HG03457 (cell line): ENCODE results near the gene BLTP3B.
"Not testable (repeated sequence)": the region's sequence is repeated elsewhere in the genome, so short reads cannot be mapped to it uniquely, and the experiment has no call there.

Experiments
- ATAC-seq: cut with Tn5 transposase; IDR thresholded peaks from one replicate; pipeline ENCODE4 v1.9.1; 2021; ENCODE audit warnings: moderate number of reproducible peaks; ENCODE audit not compliant: unreplicated experiment

Gene BLTP3B

GRCh38 chr12:100142851-100143559 lies at the start of gene BLTP3B:
Gene BLTP3B (minus strand): TSS chr12:100142874. CDS start chr12:100142635, 239 bp downstream.
- ATAC-seq, result peak; percentile 49

DNA sequence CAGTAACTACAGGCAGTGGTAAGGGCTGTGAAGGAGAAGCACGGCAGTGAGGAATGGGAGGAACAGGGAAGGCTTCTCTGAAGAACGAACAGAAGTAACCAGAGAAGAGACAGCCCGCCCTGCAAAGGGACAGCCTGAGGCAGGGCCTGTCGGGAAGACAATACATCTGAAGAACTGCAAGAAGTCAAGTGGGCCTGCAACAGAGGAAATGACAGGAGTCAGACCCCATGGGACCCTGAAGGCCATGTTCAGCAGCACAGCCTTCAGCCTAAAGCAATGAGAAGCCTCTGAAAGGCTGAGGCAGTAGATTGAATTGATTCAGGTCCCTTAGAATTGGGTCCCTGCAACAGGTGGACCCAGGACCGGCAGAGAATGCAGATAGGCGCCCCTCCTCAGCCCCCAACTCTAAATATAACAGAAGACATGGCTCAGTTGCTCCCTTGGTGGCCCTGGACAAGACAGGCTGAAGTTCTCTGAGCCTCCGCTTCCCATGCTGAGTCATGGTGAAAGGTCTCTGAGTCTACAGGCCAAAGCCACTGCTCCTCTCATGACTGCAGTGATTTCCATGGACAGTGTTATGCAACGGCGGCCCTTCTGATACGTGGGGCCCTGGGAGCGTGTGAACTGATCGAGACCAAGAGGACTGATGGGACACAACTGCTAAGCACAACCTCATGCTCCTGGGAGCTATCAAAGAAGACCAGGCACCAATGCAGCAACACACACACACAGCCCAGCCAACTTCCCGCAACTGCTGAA lies 47.1 kb upstream of the BLTP3B start:
- ATAC-seq, result no peak

DNA sequence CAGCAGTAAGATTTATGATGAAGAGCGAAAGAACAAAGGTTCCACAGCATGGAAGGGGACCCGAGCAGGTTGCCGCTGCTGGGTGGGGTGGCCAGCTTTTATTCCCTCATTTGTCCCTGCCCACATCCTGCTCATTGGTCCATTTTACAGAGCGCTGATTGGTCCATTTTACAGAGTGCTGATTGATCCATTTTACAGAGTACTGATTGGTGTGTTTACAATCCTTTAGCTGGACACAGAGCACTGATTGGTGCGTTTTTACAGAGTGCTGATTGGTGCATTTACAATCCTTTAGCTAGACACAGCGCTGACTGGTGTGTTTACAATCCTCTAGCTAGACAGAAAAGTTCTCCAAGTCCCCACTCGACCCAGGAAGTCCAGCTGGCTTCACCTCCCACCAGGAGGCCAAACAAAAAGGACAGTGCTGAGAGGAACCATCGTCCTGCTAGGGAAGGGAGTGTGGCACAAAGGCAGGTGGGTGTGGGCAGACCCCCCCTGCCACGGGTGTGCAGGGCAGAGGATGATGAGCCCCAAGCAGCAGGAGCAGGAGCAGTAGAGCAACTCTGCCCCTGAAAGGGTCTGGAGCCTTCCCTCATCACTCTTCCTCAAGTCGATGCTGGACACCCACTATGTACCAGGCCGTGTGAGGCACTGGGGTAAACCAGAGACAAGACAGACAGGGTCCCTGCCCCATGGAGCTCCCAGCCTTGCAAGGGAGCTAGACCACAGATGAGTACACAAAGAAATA lies 46.4 kb upstream of the BLTP3B start:
- ATAC-seq, result not testable (repeated sequence)

- ATAC-seq, result no peak
These were observed 45.3 kb upstream of the BLTP3B start for GRCh38 chr12:100187857-100188519.

DNA sequence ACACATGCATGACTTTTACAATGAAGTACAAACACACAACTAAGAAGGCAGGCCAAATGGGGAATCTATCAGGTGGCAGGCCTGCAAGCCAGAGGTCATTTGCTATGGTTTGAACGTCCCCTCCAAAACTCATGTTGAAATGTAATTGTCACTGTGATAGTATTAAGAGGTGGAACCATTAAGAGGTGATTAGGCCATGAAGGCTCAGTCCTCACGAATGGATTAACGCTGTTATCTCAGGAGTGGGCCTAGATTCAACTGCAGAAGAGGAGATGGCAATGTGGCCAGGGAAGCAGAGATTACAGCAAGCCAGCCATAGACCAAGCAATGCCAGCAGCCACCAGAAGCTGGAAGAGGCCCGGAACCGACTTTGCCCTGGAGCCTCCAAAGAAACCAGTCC lies 44.4 kb upstream of the BLTP3B start:
- no peak for ATAC-seq

DNA sequence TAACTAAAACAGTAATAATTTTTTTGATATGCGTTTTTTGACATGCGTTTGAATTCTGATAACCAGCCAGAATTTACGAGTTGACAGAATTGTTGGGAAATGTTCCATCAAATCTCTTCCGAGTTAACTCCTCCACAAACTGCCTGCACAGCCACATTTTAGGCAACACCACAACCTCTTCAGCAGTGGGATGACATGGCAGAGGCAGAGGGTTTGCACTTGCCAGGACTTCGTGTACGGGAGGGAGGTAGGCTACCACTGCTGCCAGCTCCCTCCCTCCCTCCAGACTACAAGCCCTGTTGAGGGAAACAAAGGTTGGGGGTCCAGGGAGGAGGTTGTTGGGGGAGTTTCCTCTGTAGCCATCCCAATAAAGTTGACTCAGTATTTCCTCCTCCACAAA lies 43.4 kb upstream of the BLTP3B start:
- no peak for ATAC-seq

GRCh38 chr12:100185361-100185894 lies 42.8 kb upstream of the BLTP3B start:
- peak; percentile 63 for ATAC-seq

- ATAC-seq, result no peak
These were observed 42.0 kb upstream of the BLTP3B start for GRCh38 chr12:100184549-100185145.

DNA sequence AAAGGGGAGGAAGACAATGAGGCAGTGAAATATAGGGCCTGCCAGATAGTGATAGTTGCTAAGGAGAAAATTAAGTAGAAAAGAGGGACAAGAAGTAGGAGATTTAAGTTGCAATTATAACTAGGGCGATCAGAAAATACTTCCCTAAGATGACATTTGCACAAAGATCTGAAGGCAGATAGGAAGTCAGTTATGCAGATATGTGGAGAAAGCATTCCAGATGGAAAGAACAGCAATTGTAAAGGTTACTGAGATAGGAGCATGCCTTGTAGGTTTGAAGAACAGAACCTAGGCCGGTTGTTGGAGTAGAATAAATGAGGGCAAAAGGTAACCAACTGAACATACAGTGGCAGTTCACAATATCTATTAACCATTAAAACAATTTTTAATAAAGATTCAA lies 36.6 kb upstream of the BLTP3B start:
- no peak for ATAC-seq

DNA sequence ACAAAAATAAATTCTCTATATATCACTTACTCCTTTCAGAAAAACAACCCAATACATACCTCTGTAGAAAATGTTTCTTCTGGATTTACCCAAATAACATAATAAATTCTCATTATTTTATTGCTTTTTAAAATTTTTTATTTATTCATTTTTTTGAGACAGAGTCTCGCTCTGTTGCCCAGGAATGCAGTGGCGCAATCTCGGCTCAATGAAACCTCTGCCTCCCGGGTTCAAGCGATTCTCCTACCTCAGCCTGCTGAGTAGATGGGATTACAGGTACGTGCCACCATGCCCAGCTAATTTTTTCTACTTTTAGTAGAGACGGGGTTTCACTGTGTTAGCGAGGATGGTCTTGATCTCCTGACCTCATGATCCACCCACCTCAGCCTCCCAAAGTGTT lies 33.8 kb upstream of the BLTP3B start:
- not testable (repeated sequence) for ATAC-seq

- ATAC-seq, result no peak
These were observed 31.8 kb upstream of the BLTP3B start for GRCh38 chr12:100174495-100174894.

DNA sequence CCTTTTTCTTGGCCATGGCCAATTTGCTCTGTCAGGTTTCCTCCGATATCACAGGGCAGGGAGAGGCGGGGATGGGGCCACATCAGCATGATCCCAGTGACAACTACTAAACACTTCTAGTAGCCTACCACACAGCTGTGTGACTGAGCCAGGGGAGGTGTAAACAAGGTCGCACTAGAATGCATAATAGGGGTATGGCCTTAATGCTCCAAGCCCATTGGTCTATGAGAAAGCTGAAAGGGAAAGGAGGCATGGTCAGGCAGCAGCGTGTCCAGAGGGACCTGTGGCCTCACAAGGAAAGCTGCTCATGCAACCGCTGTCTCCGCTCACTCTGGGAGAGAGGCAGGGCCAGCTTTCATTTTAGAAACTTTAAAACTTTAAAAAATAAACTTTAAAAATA lies 30.4 kb upstream of the BLTP3B start:
- no peak for ATAC-seq

DNA sequence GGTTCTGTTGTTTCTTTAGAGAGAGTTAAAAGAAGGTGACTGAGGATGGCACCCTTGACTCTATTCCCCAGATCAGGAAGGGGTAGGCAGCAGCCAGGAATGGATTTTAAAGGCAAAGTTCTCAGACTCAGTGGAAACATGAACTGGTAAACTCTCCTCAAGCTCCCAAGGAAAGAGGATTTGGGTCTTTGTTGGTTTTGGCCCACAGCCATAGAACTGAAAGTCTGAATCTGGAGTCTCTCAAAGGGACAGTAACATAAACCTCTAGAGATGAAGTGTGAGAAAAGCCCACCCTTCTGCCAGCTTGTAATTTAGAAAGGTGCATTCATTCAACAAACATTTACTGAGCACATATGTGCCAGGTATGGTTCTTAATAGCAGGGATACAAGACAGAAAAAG lies 28.6 kb upstream of the BLTP3B start:
- no peak for ATAC-seq

GRCh38 chr12:100170313-100170858 lies 27.7 kb upstream of the BLTP3B start:
- ATAC-seq, result no peak

GRCh38 chr12:100169345-100169744 lies 26.7 kb upstream of the BLTP3B start:
- no peak for ATAC-seq

DNA sequence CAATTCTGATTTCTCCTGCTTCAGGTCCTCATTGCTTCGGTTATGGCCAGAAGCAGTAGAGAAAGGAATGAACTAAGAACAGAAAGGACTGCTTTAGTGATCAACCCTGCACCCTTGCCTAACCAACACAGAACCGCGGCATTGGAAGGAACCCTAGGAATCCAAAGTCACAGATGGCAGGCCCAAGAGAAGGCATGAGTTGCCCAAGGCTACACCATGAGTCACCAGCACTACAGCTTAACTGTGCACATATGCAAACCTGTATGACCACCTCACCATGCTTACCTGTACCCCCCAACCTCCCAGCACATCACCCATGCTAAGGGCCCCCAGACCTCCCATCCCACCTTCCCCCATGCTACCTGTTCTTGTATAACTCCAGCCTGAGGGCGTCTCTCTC lies 25.9 kb upstream of the BLTP3B start:
- no peak for ATAC-seq

- ATAC-seq, result no peak
These were observed 23.6 kb upstream of the BLTP3B start for GRCh38 chr12:100166232-100166631.

- no peak for ATAC-seq
These were observed 22.7 kb upstream of the BLTP3B start for GRCh38 chr12:100165356-100165755.

GRCh38 chr12:100164153-100164704 lies 21.6 kb upstream of the BLTP3B start:
- ATAC-seq, result no peak
